ENCODE results near the gene TMEM150B. TPM values are rescaled to one million over a fixed set of nuclear protein-coding genes. Genes with fewer than 3 reads are reported as not detected.

The TMEM150B gene
- total RNA-seq, 4 donors from 2014 or later: 1.3 TPM; not detected in 3

DNA sequence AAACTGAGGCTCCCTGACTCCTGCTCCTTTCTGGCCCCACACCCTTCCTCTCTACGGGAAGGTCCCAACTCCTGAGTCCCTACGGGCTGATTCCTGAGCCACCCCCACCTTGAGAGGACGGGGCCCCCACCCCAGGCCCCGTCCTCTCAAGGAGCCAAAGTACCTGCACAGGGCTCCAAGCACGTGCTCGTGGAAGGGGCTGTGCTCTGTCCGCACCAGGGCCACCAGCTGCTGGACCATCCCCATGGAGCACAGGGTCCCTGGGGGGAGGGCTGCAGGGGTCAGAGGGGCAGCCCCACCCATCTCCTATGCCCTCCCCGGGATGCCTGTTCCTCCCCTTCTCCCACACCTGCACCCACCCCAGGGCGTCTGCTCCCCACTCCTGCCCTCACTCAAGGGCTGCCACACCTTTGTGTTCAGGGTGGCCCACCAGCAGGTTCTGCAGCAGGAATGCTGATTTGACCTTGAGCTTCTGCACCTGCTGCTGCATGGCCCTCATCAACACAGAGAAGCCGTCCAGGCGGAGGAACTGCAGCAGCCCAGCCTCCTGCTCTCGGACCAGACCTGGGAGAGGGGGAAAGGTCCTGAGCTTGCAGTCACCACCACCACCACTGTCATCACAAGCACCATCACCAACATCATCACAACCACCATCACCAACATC is 59.3 kb downstream of the TMEM150B start:
- no peaks in the 10 kb centered on the region for H3K27me3 ChIP-seq
- H3K9me3 ChIP-seq: no peaks in the 10 kb centered on the region
- no peak overlapping the region for H3K4me3 ChIP-seq (replicated peaks in 1 of 3)
- intact Hi-C loops (cut with DNase I): no loop called here
- TF ChIP-seq, protein P1, sequence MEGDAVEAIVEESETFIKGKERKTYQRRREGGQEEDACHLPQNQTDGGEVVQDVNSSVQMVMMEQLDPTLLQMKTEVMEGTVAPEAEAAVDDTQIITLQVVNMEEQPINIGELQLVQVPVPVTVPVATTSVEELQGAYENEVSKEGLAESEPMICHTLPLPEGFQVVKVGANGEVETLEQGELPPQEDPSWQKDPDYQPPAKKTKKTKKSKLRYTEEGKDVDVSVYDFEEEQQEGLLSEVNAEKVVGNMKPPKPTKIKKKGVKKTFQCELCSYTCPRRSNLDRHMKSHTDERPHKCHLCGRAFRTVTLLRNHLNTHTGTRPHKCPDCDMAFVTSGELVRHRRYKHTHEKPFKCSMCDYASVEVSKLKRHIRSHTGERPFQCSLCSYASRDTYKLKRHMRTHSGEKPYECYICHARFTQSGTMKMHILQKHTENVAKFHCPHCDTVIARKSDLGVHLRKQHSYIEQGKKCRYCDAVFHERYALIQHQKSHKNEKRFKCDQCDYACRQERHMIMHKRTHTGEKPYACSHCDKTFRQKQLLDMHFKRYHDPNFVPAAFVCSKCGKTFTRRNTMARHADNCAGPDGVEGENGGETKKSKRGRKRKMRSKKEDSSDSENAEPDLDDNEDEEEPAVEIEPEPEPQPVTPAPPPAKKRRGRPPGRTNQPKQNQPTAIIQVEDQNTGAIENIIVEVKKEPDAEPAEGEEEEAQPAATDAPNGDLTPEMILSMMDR (IDR thresholded peaks at IDR 0.05): no peak
- TF ChIP-seq POLR2A (IDR thresholded peaks at IDR 0.05): no peak
- H3K27ac ChIP-seq: no peak overlapping the region
- 88 to 98% methylated on average over 12 of the region's 12 CpGs for WGBS, 2 donors
- H3K36me3 ChIP-seq: peaks cover 0 to 4% of the 10 kb centered on the region in 2 donors
- no peaks in the 10 kb centered on the region for H3K4me1 ChIP-seq
- no peak for DNase-seq

DNA sequence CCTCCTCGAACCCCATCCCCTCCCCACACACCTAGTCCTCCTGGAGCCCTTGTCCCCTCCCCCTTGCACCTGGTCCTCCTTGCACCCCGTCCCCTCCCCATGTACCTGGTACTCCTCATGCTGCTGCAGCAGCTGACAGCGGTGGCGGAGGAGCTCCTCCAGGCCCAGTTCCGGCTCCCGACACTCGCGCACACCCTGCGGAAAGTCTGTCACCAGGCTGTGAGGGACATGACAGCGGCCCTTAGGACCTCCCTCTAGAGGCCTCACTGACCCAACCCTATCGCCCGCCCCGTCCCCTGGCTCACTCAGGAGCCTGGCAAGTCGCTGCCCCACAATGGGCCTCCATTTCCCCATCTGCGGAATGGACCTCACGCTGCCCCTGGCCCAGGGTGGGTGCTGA is 60.0 kb downstream of the TMEM150B start:
- DNase-seq: no peak
- Histone ChIP-seq H3K27ac (no peak overlapping the region), H3K9me3 (no peaks in the 10 kb centered on the region), H3K27me3 (no peaks in the 10 kb centered on the region), H3K36me3 (peaks cover 0 to 4% of the 10 kb centered on the region in 2 donors), H3K4me3 (replicated peaks in 1 of 3) (no peak overlapping the region), H3K4me1 (peaks cover 0 to 2% of the 10 kb centered on the region in 2 donors)
- 89 to 90% methylated on average over 16 of the region's 16 CpGs for WGBS, 2 donors
- intact Hi-C loops (cut with DNase I): no loop called here
- TF ChIP-seq, protein P1 (IDR thresholded peaks at IDR 0.05): no peak
- no peak for TF ChIP-seq POLR2A (IDR thresholded peaks at IDR 0.05)

DNA sequence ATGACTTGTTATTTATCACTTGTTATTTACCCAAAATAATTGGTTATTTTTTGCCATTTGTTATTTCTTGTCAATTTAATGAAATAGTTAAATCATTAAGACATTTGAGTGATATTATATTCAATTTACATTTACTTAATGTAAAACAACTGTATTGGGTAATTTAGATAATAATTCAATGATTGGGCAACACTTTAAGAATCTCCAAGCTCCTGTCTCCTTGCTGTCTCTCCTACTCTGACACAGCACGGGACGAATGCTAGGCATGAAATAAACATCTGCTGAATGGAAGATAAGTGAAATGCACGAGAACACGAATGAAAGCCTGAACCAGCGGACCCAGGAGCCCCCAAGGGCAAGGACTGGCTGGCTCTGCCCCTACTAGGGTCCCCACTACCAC is 60.6 kb downstream of the TMEM150B start:
- Histone ChIP-seq H3K27ac (no peak overlapping the region), H3K27me3 (no peaks in the 10 kb centered on the region), H3K4me1 (peaks cover 5 to 8% of the 10 kb centered on the region in 2 donors), H3K4me3 (replicated peaks in 1 of 3) (no peak overlapping the region), H3K9me3 (no peaks in the 10 kb centered on the region), H3K36me3 (no peaks in the 10 kb centered on the region)
- intact Hi-C loops (cut with DNase I): no loop called here
- TF ChIP-seq POLR2A (IDR thresholded peaks at IDR 0.05): no peak
- TF ChIP-seq, protein P1 (IDR thresholded peaks at IDR 0.05): no peak
- no peak for DNase-seq
- WGBS, 2 donors: 91 to 95% methylated on average over 5 of the region's 5 CpGs

Other genes with a start within 250 kb of the TMEM150B start
- gene EPS8L1, start 249.5 kb downstream of the TMEM150B start, total RNA-seq: 10 to 100 TPM; 60.6 to 84.8 (median 73.3) TPM
- 100 to 1,000 TPM in 1 of 4 donors, 10 to 100 TPM in 3; 40.0 to 110 (median 76.1) TPM for gene PPP1R12C, start 207.7 kb downstream of the TMEM150B start, total RNA-seq
- gene TNNT1, start 176.1 kb downstream of the TMEM150B start, total RNA-seq: not detected
- not detected for gene TNNI3, start 167.6 kb downstream of the TMEM150B start, total RNA-seq
- gene DNAAF3, start 158.7 kb downstream of the TMEM150B start, total RNA-seq: 1 to 10 TPM; 3.3 to 9.1 (median 5.5) TPM
- not detected for gene SYT5, start 145.1 kb downstream of the TMEM150B start, total RNA-seq
- 1 to 10 TPM in 1 of 4 donors, under 1 TPM in 2, not detected in 1; 0.11 to 2.6 (median 0.54) TPM for gene PTPRH, start 115.8 kb downstream of the TMEM150B start, total RNA-seq
- 1 to 10 TPM; 1.6 to 5.8 (median 2.9) TPM for gene TMEM86B, start 96.6 kb downstream of the TMEM150B start, total RNA-seq
- 10 to 100 TPM; 26.1 to 99.8 (median 54.2) TPM for gene PPP6R1, start 66.3 kb downstream of the TMEM150B start, total RNA-seq
- gene HSPBP1, start 45.2 kb downstream of the TMEM150B start, total RNA-seq: 10 to 100 TPM; 24.2 to 48.4 (median 31.2) TPM
- gene BRSK1, start 41.3 kb downstream of the TMEM150B start, total RNA-seq: 1 to 10 TPM in 1 of 4 donors, under 1 TPM in 1, not detected in 2; 0.83 to 1.2 TPM
- 10 to 100 TPM in 3 of 4 donors, 1 to 10 TPM in 1; 7.5 to 22.0 (median 15.4) TPM for gene KMT5C, start 14.5 kb upstream of the TMEM150B start, total RNA-seq
- gene COX6B2, start 29.4 kb upstream of the TMEM150B start, total RNA-seq: under 1 TPM in 1 of 4 donors, not detected in 3; 0.94 TPM
- gene GARIN5B, start 37.9 kb upstream of the TMEM150B start, total RNA-seq: not detected
- gene IL11, start 45.1 kb upstream of the TMEM150B start, total RNA-seq: not detected
- not detected for gene TMEM190, start 51.5 kb upstream of the TMEM150B start, total RNA-seq
- 10 to 100 TPM in 3 of 4 donors, 1 to 10 TPM in 1; 6.3 to 73.5 (median 31.2) TPM for gene TMEM238, start 59.0 kb upstream of the TMEM150B start, total RNA-seq
- gene RPL28, start 60.6 kb upstream of the TMEM150B start, total RNA-seq: 100 to 1,000 TPM; 156 to 404 (median 205) TPM
- 10 to 100 TPM in 2 of 4 donors, 1 to 10 TPM in 2; 5.7 to 13.3 (median 9.8) TPM for gene UBE2S, start 82.4 kb upstream of the TMEM150B start, total RNA-seq
- not detected for gene SHISA7, start 118.0 kb upstream of the TMEM150B start, total RNA-seq
- gene ISOC2, start 136.3 kb upstream of the TMEM150B start, total RNA-seq: 100 to 1,000 TPM in 2 of 4 donors, 10 to 100 TPM in 2; 52.1 to 178 (median 100) TPM
- gene C19orf85, start 139.4 kb upstream of the TMEM150B start, total RNA-seq: not detected
- gene ZNF628, start 151.3 kb upstream of the TMEM150B start, total RNA-seq: 10 to 100 TPM in 2 of 4 donors, 1 to 10 TPM in 2; 2.1 to 12.0 (median 6.5) TPM
- 10 to 100 TPM in 2 of 4 donors, 1 to 10 TPM in 2; 5.1 to 28.3 (median 12.2) TPM for gene NAT14, start 159.8 kb upstream of the TMEM150B start, total RNA-seq
- gene SSC5D, start 163.1 kb upstream of the TMEM150B start, total RNA-seq: 1 to 10 TPM; 1.7 to 2.9 (median 2.2) TPM
- gene SBK2, start 211.8 kb upstream of the TMEM150B start, total RNA-seq: not detected
- 10 to 100 TPM in 1 of 4 donors, under 1 TPM in 1, not detected in 2; 0.94 to 14.8 TPM for gene SBK3, start 220.2 kb upstream of the TMEM150B start, total RNA-seq